ENCODE data around the gene KIF2C. TPM values are rescaled to one million over a fixed set of nuclear protein-coding genes. Genes with fewer than 3 reads are reported as not detected.
A peak's percentile ranks its signal among the peaks of the same experiment; 100 is the strongest.

KIF2C gene
- total RNA-seq, 2 experiments from 2014 or later, result 107 to 113 TPM

GRCh38 chr1:44798481-44799365, 59.1 kb downstream of the KIF2C start:
- DNase-seq, result no peak
- intact Hi-C loops (cut with micrococcal nuclease), result loop anchor here (2.0 kb wide), 1 partner anchor 20 kb away; no protein-coding TSS in a partner anchor
- H3K9me3 Mint-ChIP-seq, result no peaks in the 10 kb centered on the region

DNA sequence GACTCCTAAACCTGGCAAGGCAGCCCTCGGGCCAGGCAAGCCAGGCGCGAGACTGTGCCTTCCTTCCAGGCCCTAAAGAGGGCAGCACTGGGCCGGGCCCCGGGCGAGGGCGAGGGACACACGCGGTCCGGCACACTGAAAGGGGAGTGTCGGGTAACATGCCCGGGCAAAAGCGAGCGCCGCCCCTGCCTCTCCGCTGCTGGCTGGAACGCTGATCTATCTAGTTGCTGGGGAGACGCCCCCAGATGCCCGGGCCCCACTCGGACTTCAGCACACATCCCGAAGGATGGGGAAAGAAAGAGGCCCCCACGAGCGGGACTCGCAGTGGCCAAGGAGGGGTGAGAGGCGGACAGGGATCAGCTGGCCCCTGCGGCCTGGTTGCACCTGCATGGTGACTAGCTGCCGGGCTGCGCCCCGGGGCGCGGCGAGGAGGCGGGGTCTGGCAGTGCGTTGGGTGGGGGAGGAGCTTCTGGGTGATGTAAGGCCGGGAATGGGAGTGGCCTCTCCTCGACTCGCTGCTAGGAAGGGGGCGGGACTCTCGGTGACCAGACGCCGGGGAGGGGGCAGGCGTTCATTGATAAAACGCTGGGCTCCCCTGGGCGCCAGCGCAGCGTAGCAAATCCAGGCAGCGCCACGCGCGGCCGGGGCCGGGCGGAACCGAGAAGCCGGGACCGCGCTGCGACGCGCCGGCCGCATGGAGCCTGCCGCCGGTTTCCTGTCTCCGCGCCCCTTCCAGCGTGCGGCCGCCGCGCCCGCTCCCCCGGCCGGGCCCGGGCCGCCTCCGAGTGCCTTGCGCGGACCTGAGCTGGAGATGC, 60.3 kb downstream of the KIF2C start, which contains the start of gene PLK3:
Gene PLK3, plus strand, starts transcription at position 608 of the 815 bp plus-strand sequence. Its CDS starts 87 bp downstream, at position 695.
- peaks cover 34% of the 10 kb centered on the region for H3K4me1 Mint-ChIP-seq (ENCODE audit: low read depth)
- peak; percentile 99 for DNase-seq
- intact Hi-C loops (cut with micrococcal nuclease), result loop anchor here (2.0 to 10.0 kb wide), 4 partner anchors 19 to 505 kb away; partner anchors contain the start of genes HECTD3 and UROD
- peaks cover 40% of the 10 kb centered on the region for H3K36me3 Mint-ChIP-seq
- H3K4me3 Mint-ChIP-seq, result peak within 1 kb of the TSS; percentile 93
- ChIA-PET POLR2A (interaction anchor here (0.6 to 15.8 kb wide), 13 partner anchors 10 to 778 kb away, joined by 3 to 404 read pairs (median 8); partner anchors contain the start of genes BEST4, BTBD19, DYNLT4 and HECTD3), CTCF (interaction anchor here (0.7 to 3.6 kb wide), 17 partner anchors 10 to 504 kb away, joined by 3 to 53 read pairs (median 6); partner anchors contain the start of genes ARMH1, BEST4, BTBD19 and EIF2B3)
- peak within 1 kb of the TSS; percentile 95 for H3K27ac Mint-ChIP-seq
- no peaks in the 10 kb centered on the region for H3K27me3 Mint-ChIP-seq
- no peaks in the 10 kb centered on the region for H3K9me3 Mint-ChIP-seq

More at GRCh38 chr1:44798481-44799365, 59.1 kb downstream of the KIF2C start:
- H3K27ac Mint-ChIP-seq, result peak overlapping the region; percentile 95
- H3K27me3 Mint-ChIP-seq, result no peaks in the 10 kb centered on the region
- POLR2A ChIA-PET, result interaction anchor here (0.6 to 15.8 kb wide), 4 partner anchors 13 to 769 kb away, joined by 3 to 404 read pairs (median 155); partner anchors contain the start of genes BTBD19 and DYNLT4
- CTCF ChIA-PET, result interaction anchor here (0.7 to 3.6 kb wide), 7 partner anchors 8 to 505 kb away, joined by 3 to 39 read pairs (median 5); partner anchors contain the start of gene BTBD19
- H3K36me3 Mint-ChIP-seq, result peaks cover 31% of the 10 kb centered on the region
- peaks cover 24% of the 10 kb centered on the region for H3K4me1 Mint-ChIP-seq (ENCODE audit: low read depth)
- no peak overlapping the region for H3K4me3 Mint-ChIP-seq

DNA sequence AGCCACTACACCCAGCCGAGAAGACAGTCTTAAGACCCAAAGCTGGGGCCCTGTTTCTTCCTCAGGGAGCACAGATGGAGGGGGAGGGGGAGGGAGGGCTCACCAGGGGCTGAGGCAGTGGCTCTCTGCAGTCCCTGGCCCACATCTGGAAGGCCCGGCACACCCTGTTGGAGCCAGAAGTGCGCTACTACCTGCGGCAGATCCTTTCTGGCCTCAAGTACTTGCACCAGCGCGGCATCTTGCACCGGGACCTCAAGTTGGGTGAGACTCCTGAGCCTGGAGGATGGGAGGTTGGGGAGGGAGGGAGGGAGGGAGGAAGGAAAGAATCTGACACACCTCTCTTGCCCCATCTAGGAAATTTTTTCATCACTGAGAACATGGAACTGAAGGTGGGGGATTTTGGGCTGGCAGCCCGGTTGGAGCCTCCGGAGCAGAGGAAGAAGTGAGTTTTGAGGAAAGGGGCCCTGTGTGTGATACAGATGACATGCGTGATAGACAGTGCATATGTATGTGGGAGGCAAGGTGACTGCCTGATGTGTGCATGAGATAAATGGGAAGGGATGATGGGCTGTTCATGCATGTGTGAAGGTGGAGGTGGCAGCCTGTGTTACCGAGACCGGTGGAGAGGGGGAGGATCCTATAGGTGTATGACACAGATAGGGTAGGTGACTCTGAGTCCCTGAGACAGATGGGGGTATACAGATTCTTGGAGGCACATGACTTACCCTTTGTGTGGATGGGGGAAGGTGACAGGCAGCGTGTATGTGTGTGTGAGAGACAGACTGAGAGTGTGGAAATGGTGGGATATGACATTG, 62.1 kb downstream of the KIF2C start:
- Mint-ChIP-seq H3K36me3 (peaks cover 50% of the 10 kb centered on the region), H3K27me3 (no peaks in the 10 kb centered on the region), H3K27ac (peak overlapping the region; percentile 93), H3K4me1 (ENCODE audit: low read depth) (peaks cover 45% of the 10 kb centered on the region), H3K4me3 (peak overlapping the region; percentile 93), H3K9me3 (no peaks in the 10 kb centered on the region)
- peak; percentile 64 for DNase-seq
- ChIA-PET CTCF (interaction anchor here (1.8 to 3.6 kb wide), 5 partner anchors 8 to 26 kb away, joined by 9 to 53 read pairs (median 39); partner anchors contain the start of genes BEST4, BTBD19 and RPS8), POLR2A (interaction anchor here (1.0 to 15.8 kb wide), 8 partner anchors 10 to 184 kb away, joined by 4 to 404 read pairs (median 26); partner anchors contain the start of genes BTBD19, DYNLT4, EIF2B3 and RNU5D-1)
- intact Hi-C loops (cut with micrococcal nuclease), result loop anchor here (1.0 to 10.0 kb wide), 5 partner anchors 8 to 503 kb away; partner anchors contain the start of genes HECTD3 and UROD

- DNase-seq, result peak; percentile 43
- peaks cover 57% of the 10 kb centered on the region for H3K36me3 Mint-ChIP-seq
- peaks cover 53% of the 10 kb centered on the region for H3K4me1 Mint-ChIP-seq (ENCODE audit: low read depth)
- H3K9me3 Mint-ChIP-seq, result no peaks in the 10 kb centered on the region
- intact Hi-C loops (cut with micrococcal nuclease), result loop anchor here (1.0 to 10.0 kb wide), 4 partner anchors 17 to 502 kb away; partner anchors contain the start of genes HECTD3 and UROD
- no peaks in the 10 kb centered on the region for H3K27me3 Mint-ChIP-seq
- H3K4me3 Mint-ChIP-seq, result peak overlapping the region; percentile 93
- POLR2A ChIA-PET, result interaction anchor here (1.0 to 15.8 kb wide), 7 partner anchors 9 to 184 kb away, joined by 4 to 404 read pairs (median 36); partner anchors contain the start of genes BTBD19, DYNLT4, EIF2B3 and RPS8
- CTCF ChIA-PET, result no interaction called here
- peak overlapping the region; percentile 93 for H3K27ac Mint-ChIP-seq
These were observed 62.8 kb downstream of the KIF2C start for GRCh38 chr1:44802306-44803061.

- peak overlapping the region; percentile 93 for H3K27ac Mint-ChIP-seq
- H3K4me1 Mint-ChIP-seq (ENCODE audit: low read depth), result peaks cover 58% of the 10 kb centered on the region
- intact Hi-C loops (cut with micrococcal nuclease), result loop anchor here (10.0 kb wide), 3 partner anchors 168 to 502 kb away; partner anchors contain the start of genes HECTD3 and UROD
- no peaks in the 10 kb centered on the region for H3K27me3 Mint-ChIP-seq
- peaks cover 58% of the 10 kb centered on the region for H3K36me3 Mint-ChIP-seq
- ChIA-PET CTCF (no interaction called here), POLR2A (interaction anchor here (1.0 to 15.8 kb wide), 3 partner anchors 9 to 28 kb away, joined by 4 to 404 read pairs (median 263); partner anchors contain the start of genes BTBD19, DYNLT4 and RPS8)
- DNase-seq, result no peak
- H3K4me3 Mint-ChIP-seq, result peak overlapping the region; percentile 93
- H3K9me3 Mint-ChIP-seq, result no peaks in the 10 kb centered on the region
These were observed 63.4 kb downstream of the KIF2C start for GRCh38 chr1:44803062-44803311.

GRCh38 chr1:44803312-44804095, 63.9 kb downstream of the KIF2C start:
- peak overlapping the region; percentile 93 for H3K4me3 Mint-ChIP-seq

DNA sequence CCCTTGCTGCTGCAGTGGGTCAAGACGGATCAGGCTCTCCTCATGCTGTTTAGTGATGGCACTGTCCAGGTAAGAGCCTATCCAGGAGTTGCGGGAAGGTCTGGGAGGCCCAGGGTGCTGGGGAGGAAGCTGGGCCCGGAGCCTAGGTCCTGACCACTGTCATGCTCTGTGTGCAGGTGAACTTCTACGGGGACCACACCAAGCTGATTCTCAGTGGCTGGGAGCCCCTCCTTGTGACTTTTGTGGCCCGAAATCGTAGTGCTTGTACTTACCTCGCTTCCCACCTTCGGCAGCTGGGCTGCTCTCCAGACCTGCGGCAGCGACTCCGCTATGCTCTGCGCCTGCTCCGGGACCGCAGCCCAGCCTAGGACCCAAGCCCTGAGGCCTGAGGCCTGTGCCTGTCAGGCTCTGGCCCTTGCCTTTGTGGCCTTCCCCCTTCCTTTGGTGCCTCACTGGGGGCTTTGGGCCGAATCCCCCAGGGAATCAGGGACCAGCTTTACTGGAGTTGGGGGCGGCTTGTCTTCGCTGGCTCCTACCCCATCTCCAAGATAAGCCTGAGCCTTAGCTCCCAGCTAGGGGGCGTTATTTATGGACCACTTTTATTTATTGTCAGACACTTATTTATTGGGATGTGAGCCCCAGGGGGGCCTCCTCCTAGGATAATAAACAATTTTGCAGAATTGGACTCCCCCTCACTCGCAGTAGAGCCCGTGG, 65.8 kb downstream of the KIF2C start:
- ChIA-PET CTCF (interaction anchor here (0.7 to 1.0 kb wide), 4 partner anchors 11 to 15 kb away, joined by 3 read pairs; no protein-coding TSS in a partner anchor), POLR2A (interaction anchor here (2.0 to 15.8 kb wide), 3 partner anchors 15 to 83 kb away, joined by 7 to 404 read pairs (median 94); partner anchors contain the start of gene RPS8)
- peaks cover 77% of the 10 kb centered on the region for H3K4me1 Mint-ChIP-seq (ENCODE audit: low read depth)
- intact Hi-C loops (cut with micrococcal nuclease), result loop anchor here (2.0 to 10.0 kb wide), 7 partner anchors 31 to 882 kb away; partner anchors contain the start of genes ARMH1, GPBP1L1, HECTD3 and NASP
- DNase-seq, result no peak
- peaks cover 75% of the 10 kb centered on the region for H3K36me3 Mint-ChIP-seq
- H3K4me3 Mint-ChIP-seq, result peak overlapping the region; percentile 32
- H3K9me3 Mint-ChIP-seq, result no peaks in the 10 kb centered on the region
- H3K27me3 Mint-ChIP-seq, result no peaks in the 10 kb centered on the region
- peak overlapping the region; percentile 93 for H3K27ac Mint-ChIP-seq

More at GRCh38 chr1:44803312-44804095, 63.9 kb downstream of the KIF2C start:
- peaks cover 62% of the 10 kb centered on the region for H3K4me1 Mint-ChIP-seq (ENCODE audit: low read depth)
- intact Hi-C loops (cut with micrococcal nuclease), result loop anchor here (10.0 kb wide), 3 partner anchors 169 to 501 kb away; partner anchors contain the start of genes HECTD3 and UROD
- peak overlapping the region; percentile 93 for H3K27ac Mint-ChIP-seq
- no peak for DNase-seq
- no peaks in the 10 kb centered on the region for H3K27me3 Mint-ChIP-seq
- H3K36me3 Mint-ChIP-seq, result peaks cover 62% of the 10 kb centered on the region
- ChIA-PET CTCF (no interaction called here), POLR2A (interaction anchor here (1.0 to 15.8 kb wide), 5 partner anchors 8 to 28 kb away, joined by 3 to 404 read pairs (median 7); partner anchors contain the start of genes BTBD19, DYNLT4 and RPS8)
- no peaks in the 10 kb centered on the region for H3K9me3 Mint-ChIP-seq

DNA sequence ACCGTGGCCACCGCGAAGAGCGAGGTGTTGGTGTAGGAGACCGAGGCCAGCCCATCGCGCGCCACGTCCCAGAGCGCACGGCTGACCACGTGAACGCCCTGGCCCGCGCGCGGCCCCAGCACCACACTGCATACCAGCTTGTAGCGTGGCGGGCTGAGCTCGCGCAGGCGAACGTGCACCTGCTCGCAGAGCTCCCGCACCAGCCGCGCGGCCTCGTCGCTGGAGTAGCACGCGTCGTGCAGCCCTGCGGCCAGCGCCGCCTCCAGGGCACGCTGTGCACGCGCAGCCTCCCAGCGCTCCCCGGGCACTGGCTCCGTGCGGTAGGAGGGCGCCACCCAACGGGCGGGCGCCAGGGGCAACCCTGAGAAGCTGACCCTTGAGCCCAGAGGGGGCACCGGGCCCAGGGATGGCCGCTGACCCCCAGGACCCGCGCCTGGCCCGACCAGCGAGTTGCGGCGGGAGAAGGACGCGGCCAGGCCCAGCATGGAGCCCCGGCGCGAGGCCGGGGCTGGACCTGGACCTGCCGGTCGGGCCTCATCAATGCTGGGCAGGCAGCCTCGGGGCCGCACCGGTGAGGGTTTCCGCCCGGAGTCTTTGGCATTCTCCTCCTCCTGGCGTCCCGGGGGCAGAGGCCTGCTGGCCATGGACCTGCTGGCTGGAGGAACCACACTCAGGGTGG, 66.5 kb downstream of the KIF2C start:
- intact Hi-C loops (cut with micrococcal nuclease), result loop anchor here (2.0 to 10.0 kb wide), 7 partner anchors 31 to 881 kb away; partner anchors contain the start of genes ARMH1, GPBP1L1, HECTD3 and NASP
- CTCF ChIA-PET, result interaction anchor here (0.7 to 1.0 kb wide), 2 partner anchors 12 kb away, joined by 3 read pairs; no protein-coding TSS in a partner anchor
- POLR2A ChIA-PET, result interaction anchor here (1.3 to 15.8 kb wide), 4 partner anchors 14 to 84 kb away, joined by 5 to 404 read pairs (median 86); partner anchors contain the start of gene RNU5D-1
- H3K27me3 Mint-ChIP-seq, result no peaks in the 10 kb centered on the region
- H3K36me3 Mint-ChIP-seq, result peaks cover 75% of the 10 kb centered on the region
- peak overlapping the region; percentile 98 for H3K27ac Mint-ChIP-seq
- H3K4me1 Mint-ChIP-seq (ENCODE audit: low read depth), result peaks cover 84% of the 10 kb centered on the region
- no peaks in the 10 kb centered on the region for H3K9me3 Mint-ChIP-seq
- DNase-seq, result no peak
- peak overlapping the region; percentile 73 for H3K4me3 Mint-ChIP-seq

Data from activated CD4-positive, alpha-beta memory T cell treated with anti-CD3 and anti-CD28 coated beads for 36 hours (primary cell).